ENCODE measurements around the gene FKBP2. TPM values are rescaled to one million over a fixed set of nuclear protein-coding genes. Genes with fewer than 3 reads are reported as not detected.

Gene FKBP2
- total RNA-seq, 1 experiment from 2014 or later: 70.2 TPM

DNA sequence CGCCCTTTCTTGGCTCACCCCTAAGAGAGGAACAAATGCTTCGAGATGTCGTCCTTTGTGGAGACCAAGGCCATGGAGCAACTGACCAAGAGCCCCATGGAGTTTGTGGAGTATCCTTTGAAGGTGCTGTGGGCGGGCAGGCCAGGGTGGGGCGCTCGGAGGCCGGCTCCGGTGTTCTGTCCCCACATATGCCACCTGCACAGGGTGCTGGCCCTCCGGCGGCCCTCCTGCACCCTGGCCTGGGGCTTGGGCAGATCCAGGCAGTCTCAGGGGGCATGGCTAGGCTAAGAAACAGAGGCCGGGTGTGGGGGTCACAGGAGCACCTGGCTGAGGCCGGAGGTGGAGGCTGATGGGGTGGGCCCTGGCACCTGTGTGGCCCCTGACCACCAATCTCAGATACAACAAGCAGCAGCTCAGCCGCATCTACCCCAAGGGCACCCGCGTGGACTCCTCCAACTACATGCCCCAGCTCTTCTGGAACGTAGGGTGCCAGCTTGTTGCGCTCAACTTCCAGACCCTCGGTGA, 20.7 kb downstream of the FKBP2 start:
- H3K4me1 Mint-ChIP-seq (ENCODE audit: low read depth, unreplicated experiment): peaks cover 8% of the 10 kb centered on the region
- H3K4me3 ChIP-seq (ENCODE audit: low read depth, low read length): no peak overlapping the region
- H3K27ac Mint-ChIP-seq (ENCODE audit: unreplicated experiment): no peak overlapping the region
- H3K36me3 Mint-ChIP-seq (ENCODE audit: insufficient read depth, unreplicated experiment): peaks cover 70% of the 10 kb centered on the region
- ChIA-PET POLR2A (no interaction called here), CTCF (interaction anchor here (1.2 to 1.5 kb wide), 2 partner anchors 9 to 43 kb away, joined by 3 to 6 read pairs; no protein-coding TSS in a partner anchor)
- TF ChIP-seq, protein P1, sequence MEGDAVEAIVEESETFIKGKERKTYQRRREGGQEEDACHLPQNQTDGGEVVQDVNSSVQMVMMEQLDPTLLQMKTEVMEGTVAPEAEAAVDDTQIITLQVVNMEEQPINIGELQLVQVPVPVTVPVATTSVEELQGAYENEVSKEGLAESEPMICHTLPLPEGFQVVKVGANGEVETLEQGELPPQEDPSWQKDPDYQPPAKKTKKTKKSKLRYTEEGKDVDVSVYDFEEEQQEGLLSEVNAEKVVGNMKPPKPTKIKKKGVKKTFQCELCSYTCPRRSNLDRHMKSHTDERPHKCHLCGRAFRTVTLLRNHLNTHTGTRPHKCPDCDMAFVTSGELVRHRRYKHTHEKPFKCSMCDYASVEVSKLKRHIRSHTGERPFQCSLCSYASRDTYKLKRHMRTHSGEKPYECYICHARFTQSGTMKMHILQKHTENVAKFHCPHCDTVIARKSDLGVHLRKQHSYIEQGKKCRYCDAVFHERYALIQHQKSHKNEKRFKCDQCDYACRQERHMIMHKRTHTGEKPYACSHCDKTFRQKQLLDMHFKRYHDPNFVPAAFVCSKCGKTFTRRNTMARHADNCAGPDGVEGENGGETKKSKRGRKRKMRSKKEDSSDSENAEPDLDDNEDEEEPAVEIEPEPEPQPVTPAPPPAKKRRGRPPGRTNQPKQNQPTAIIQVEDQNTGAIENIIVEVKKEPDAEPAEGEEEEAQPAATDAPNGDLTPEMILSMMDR (IDR thresholded peaks at IDR 0.05; ENCODE audit: insufficient read depth in 1 of 2, low read depth in 1 of 2, low read length in 1 of 2, severe bottlenecking in 1 of 2, unreplicated experiment in 1 of 2): no peak
- H3K27me3 ChIP-seq (replicated peaks; ENCODE audit: control insufficient read depth, insufficient read depth, low read length): no peaks in the 10 kb centered on the region
- intact Hi-C loops (cut with micrococcal nuclease; ENCODE audit: unreplicated experiment): no loop called here
- H3K4me3 Mint-ChIP-seq (ENCODE audit: unreplicated experiment): no peak overlapping the region
- H3K9me3 ChIP-seq: no peaks in the 10 kb centered on the region
- no peaks in the 10 kb centered on the region for H3K9me3 Mint-ChIP-seq (ENCODE audit: unreplicated experiment)
- no peak for DNase-seq
- H3K4me1 ChIP-seq: no peaks in the 10 kb centered on the region
- peaks cover 3% of the 10 kb centered on the region for H3K36me3 ChIP-seq (ENCODE audit: control insufficient read depth, insufficient read depth, low read length)
- BruUV-seq (replicated peaks): no TSS peak
- H3K27me3 Mint-ChIP-seq (ENCODE audit: insufficient read depth, unreplicated experiment): no peaks in the 10 kb centered on the region

DNA sequence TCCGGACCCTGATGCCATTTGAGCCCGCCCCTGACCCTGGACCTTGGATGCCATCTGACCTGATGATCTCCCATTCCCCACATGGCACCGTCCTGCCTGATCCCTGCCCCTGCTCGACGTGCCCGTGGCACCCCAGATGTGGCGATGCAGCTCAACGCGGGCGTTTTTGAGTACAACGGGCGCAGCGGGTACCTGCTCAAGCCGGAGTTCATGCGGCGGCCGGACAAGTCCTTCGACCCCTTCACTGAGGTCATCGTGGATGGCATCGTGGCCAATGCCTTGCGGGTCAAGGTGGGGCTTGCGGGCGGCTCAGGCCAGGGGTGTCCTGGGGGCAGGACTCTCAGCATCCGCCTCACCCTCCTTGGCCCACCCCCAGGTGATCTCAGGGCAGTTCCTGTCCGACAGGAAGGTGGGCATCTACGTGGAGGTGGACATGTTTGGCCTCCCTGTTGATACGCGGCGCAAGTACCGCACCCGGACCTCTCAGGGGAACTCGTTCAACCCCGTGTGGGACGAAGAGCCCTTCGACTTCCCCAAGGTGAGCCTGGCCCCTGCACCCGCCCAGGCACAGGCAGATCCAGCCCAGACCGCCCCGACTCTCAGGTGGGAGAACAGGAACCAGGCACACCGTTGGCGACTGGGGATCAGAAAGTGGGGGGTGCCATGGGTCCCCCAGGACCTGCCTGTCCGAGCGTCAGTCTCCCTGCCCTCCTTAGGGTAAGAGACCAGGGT, 21.5 kb downstream of the FKBP2 start:
- H3K36me3 Mint-ChIP-seq (ENCODE audit: insufficient read depth, unreplicated experiment): peaks cover 76% of the 10 kb centered on the region
- H3K27me3 Mint-ChIP-seq (ENCODE audit: insufficient read depth, unreplicated experiment): no peaks in the 10 kb centered on the region
- intact Hi-C loops (cut with micrococcal nuclease; ENCODE audit: unreplicated experiment): no loop called here
- H3K4me1 Mint-ChIP-seq (ENCODE audit: low read depth, unreplicated experiment): peaks cover 8% of the 10 kb centered on the region
- Histone ChIP-seq H3K4me3 (ENCODE audit: low read depth, low read length) (no peak overlapping the region), H3K9me3 (no peaks in the 10 kb centered on the region), H3K27me3 (replicated peaks; ENCODE audit: control insufficient read depth, insufficient read depth, low read length) (no peaks in the 10 kb centered on the region), H3K36me3 (ENCODE audit: control insufficient read depth, insufficient read depth, low read length) (peaks cover 3% of the 10 kb centered on the region), H3K4me1 (no peaks in the 10 kb centered on the region)
- H3K27ac Mint-ChIP-seq (ENCODE audit: unreplicated experiment): no peak overlapping the region
- no peak for DNase-seq
- POLR2A ChIA-PET: no interaction called here
- H3K9me3 Mint-ChIP-seq (ENCODE audit: unreplicated experiment): no peaks in the 10 kb centered on the region
- TF ChIP-seq, protein P1 (IDR thresholded peaks at IDR 0.05; ENCODE audit: insufficient read depth in 1 of 2, low read depth in 1 of 2, low read length in 1 of 2, severe bottlenecking in 1 of 2, unreplicated experiment in 1 of 2): no peak
- BruUV-seq (replicated peaks): no TSS peak
- no peak overlapping the region for H3K4me3 Mint-ChIP-seq (ENCODE audit: unreplicated experiment)
- CTCF ChIA-PET: interaction anchor here (1.1 to 1.4 kb wide), 3 partner anchors 10 to 42 kb away, joined by 3 to 13 read pairs (median 3); no protein-coding TSS in a partner anchor

DNA sequence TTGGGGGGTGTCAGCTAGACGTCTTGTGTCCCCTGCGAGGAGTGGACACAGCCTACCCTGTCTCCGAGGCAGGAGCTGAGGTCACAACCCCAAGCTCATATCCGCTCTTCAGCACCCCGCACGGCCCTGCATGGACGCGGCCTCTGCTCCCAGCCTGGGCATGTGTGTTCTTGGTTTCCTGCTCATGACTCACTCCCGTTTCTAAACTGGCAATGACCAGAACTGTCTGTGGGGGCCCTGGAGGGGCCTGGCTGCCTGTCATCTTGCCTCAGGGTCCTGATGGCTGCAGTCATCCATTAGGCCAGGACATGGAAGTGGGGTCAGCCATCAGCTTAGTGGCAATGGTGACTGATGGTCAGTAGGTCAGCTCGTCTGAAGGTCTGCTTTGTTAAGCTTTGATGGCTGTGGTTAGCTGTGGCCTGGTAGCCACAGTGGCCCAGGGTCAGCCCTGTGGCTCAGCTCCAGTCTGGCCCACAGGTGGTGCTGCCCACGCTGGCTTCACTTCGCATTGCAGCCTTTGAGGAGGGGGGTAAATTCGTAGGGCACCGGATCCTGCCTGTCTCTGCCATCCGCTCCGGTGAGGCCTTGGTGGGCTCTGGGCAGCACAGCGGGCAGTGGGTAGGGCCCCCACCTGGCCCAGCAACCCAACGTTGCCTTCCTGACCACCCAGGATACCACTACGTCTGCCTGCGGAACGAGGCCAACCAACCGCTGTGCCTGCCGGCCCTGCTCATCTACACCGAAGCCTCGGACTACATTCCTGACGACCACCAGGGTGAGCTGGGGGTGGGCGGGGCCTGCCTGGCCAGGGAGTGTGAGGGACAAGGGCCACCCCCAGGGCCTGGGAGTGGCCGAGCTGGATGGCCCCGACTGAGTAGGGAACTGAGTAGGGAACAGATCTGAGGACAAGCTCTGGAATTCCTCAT, 22.4 kb downstream of the FKBP2 start:
- Mint-ChIP-seq H3K4me1 (ENCODE audit: low read depth, unreplicated experiment) (peaks cover 16% of the 10 kb centered on the region), H3K4me3 (ENCODE audit: unreplicated experiment) (no peak overlapping the region), H3K27ac (ENCODE audit: unreplicated experiment) (no peak overlapping the region), H3K36me3 (ENCODE audit: insufficient read depth, unreplicated experiment) (peaks cover 76% of the 10 kb centered on the region), H3K27me3 (ENCODE audit: insufficient read depth, unreplicated experiment) (no peaks in the 10 kb centered on the region), H3K9me3 (ENCODE audit: unreplicated experiment) (no peaks in the 10 kb centered on the region)
- DNase-seq: peak in 1 of 2 experiments; percentile 28
- Histone ChIP-seq H3K27me3 (replicated peaks; ENCODE audit: control insufficient read depth, insufficient read depth, low read length) (no peaks in the 10 kb centered on the region), H3K9me3 (no peaks in the 10 kb centered on the region), H3K4me1 (peaks cover 7% of the 10 kb centered on the region), H3K36me3 (ENCODE audit: control insufficient read depth, insufficient read depth, low read length) (peaks cover 4% of the 10 kb centered on the region), H3K4me3 (ENCODE audit: low read depth, low read length) (no peak overlapping the region)
- ChIA-PET POLR2A (no interaction called here), CTCF (interaction anchor here (0.5 to 1.4 kb wide), 3 partner anchors 11 to 801 kb away, joined by 3 to 13 read pairs (median 3); no protein-coding TSS in a partner anchor)
- TF ChIP-seq, protein P1 (IDR thresholded peaks at IDR 0.05; ENCODE audit: insufficient read depth in 1 of 2, low read depth in 1 of 2, low read length in 1 of 2, severe bottlenecking in 1 of 2, unreplicated experiment in 1 of 2): no peak
- intact Hi-C loops (cut with micrococcal nuclease; ENCODE audit: unreplicated experiment): no loop called here
- no TSS peak for BruUV-seq (replicated peaks)
